ENCODE results near the gene PAX6.

The PAX6 gene

DNA sequence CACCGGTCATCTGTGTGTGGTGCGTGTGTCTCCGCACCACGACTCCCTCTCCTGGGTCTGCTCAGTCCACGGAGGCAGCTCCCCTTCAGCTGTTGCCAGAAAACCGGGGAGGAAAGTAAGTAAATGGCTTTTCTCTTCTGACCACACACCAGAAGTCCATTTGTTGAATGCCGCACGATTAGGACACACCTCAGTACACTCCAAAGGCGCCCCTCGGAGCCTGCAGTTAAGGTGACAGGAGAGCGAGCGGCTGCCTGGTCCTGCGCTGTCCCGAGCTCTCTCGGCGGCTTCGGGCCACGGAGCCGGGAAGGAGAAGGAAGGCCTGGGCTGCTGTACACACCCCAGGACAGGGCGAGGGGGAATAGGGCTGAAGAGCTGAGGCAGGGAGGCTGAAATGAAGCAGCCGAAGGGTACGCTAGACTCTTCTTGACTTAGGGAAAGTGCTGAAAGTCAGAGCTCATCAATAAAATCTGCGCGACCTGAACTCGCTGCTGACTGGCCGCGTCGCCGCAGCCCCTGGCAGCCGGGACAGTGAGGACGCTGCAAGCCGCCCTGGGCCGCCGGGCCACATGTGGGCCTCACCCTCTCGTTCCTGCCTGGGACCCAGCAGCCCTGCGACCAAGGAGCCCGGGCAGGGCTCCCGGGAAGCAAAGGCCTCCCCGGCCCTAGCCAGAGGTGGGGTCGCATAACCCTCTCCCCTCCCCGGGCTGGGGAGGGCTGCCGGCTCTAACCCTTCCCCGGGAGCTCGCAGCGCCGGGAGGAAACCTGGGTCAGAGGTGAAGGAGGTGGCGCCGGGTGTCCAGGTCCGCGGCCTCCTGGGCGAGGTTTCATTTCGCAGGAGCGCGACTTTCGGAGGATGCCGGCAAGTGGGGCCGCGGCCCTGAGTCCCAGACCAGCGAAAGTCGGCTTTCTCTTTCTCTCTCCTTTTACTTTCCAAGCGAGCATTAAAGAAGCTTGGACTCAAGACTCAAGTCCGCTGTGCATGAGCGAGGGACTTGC, 1.6 kb upstream of the PAX6 start:
- Histone ChIP-seq H3K27me3 (peaks cover 98% of the 10 kb centered on the region), H3K36me3 (no peaks in the 10 kb centered on the region), H3K4me1 (no peaks in the 10 kb centered on the region), H3K9me3 (no peaks in the 10 kb centered on the region), H3K4me3 (ENCODE audit: low read depth, low read length) (peak overlapping the region; percentile 34)
- DNase-seq: no peak
- TF ChIP-seq, protein P1, sequence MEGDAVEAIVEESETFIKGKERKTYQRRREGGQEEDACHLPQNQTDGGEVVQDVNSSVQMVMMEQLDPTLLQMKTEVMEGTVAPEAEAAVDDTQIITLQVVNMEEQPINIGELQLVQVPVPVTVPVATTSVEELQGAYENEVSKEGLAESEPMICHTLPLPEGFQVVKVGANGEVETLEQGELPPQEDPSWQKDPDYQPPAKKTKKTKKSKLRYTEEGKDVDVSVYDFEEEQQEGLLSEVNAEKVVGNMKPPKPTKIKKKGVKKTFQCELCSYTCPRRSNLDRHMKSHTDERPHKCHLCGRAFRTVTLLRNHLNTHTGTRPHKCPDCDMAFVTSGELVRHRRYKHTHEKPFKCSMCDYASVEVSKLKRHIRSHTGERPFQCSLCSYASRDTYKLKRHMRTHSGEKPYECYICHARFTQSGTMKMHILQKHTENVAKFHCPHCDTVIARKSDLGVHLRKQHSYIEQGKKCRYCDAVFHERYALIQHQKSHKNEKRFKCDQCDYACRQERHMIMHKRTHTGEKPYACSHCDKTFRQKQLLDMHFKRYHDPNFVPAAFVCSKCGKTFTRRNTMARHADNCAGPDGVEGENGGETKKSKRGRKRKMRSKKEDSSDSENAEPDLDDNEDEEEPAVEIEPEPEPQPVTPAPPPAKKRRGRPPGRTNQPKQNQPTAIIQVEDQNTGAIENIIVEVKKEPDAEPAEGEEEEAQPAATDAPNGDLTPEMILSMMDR (IDR thresholded peaks at IDR 0.05; ENCODE audit: low read depth, low read length): no peak

DNA sequence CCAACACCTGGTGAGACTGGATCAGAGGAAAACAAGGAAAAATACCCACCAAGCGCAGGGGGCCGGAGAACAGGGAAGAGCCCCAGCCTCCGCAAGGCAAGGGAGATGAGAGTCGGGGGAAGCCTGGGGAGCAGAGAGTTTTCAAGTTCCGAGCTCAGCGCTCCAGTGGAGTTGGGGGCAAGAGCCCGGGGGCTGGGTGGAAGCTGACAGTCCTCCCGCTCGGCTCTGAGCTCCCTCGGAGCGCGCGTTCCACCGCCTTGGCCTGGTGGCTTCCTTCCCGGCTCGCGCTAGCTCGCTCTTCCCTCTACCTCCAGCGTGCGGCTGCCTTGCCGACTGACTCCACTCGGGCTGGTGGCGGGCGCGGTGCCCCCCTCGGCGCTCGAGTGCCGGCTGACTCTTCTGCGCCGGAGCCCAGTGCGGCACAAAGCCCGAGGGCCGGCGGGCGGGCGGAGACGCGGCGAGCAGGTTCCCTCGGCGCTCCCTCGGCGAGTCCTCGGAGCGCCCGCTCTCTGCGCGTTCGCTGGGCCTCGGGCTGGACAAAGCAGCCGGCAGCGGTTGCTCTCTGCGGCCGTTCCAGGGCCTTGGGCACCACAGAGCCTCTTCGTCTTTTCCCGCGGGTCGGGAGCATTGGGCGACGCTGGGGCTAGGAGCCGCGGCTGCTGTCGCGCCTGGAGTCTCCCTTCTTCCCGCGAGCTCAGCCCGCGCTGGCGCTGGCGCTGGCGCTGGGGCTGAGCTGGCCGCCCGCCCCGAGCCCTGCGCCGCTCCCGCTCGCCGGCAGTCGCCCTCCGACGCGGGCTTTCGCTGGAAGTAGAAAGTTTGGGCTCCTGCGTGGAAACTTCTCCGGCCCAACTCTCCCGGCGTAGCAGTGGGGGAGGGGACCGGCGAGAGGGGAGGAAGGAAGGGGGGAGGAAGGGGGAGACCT, 1.0 kb downstream of the PAX6 start:
- Histone ChIP-seq H3K27me3 (peaks cover 98% of the 10 kb centered on the region), H3K4me1 (no peaks in the 10 kb centered on the region), H3K9me3 (no peaks in the 10 kb centered on the region), H3K4me3 (ENCODE audit: low read depth, low read length) (peak overlapping the region; percentile 43), H3K36me3 (no peaks in the 10 kb centered on the region)
- peak; percentile 27 for DNase-seq
- TF ChIP-seq, protein P1 (IDR thresholded peaks at IDR 0.05; ENCODE audit: low read depth, low read length): no peak

DNA sequence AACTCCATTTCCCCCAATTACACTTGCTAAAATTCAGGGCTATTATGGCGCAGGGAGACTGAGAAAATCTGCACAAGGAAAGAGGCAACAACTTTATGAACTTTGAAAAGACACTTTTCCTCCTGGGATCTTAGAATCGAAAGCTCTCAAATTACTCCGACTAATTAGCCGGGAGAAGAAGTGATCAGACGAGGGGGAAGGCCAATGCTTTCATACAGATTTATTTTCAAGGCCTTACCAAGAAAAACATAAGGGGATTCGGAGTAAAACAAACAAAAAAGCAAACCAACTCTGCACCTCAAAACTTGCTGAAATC, 1.6 kb downstream of the PAX6 start:
- Histone ChIP-seq H3K36me3 (no peaks in the 10 kb centered on the region), H3K4me1 (no peaks in the 10 kb centered on the region), H3K9me3 (no peaks in the 10 kb centered on the region), H3K27me3 (peaks cover 98% of the 10 kb centered on the region), H3K4me3 (ENCODE audit: low read depth, low read length) (no peak overlapping the region)
- TF ChIP-seq, protein P1 (IDR thresholded peaks at IDR 0.05; ENCODE audit: low read depth, low read length): no peak
- DNase-seq: no peak

DNA sequence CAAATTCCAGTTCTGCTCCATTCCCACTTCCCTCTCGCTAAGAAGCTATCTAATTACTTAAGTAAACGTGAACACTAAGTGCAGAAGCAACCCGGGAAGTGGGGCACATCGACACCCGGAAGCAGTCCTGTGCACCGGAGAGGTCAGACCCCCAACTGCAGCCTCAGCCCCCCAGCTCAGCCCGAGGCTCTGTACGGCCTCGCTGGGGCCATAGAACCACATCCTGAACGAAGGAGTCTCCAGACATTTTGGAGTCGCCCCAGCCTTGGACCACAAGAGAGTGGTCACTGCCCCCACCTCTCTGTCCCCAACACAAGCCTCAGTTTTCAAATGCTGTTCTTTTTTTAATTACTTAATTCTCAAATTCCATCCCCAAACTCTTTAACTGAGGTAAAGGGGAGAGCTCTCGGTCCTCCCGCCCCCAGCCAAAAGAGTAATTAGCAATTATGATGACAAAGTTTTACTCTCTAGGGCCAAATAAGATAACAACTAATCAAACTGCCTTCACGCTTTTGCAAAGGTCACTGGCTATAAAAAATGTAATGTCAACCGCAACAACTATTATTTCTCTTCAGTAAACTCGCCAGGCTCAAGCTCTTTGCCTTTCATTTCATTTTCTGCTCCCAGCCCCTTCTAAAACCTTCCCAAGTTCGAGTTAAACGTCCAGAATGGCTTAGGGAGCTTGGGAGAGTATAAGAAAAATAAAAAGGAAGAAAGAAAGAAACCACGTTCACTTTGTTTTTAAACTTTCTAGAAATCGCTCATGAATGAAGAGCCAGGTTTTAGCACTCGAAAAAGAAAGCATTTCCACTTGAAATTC, 2.2 kb downstream of the PAX6 start:
- no peaks in the 10 kb centered on the region for H3K36me3 ChIP-seq
- no peak overlapping the region for H3K4me3 ChIP-seq (ENCODE audit: low read depth, low read length)
- no peaks in the 10 kb centered on the region for H3K9me3 ChIP-seq
- H3K4me1 ChIP-seq: no peaks in the 10 kb centered on the region
- TF ChIP-seq, protein P1 (IDR thresholded peaks at IDR 0.05; ENCODE audit: low read depth, low read length): no peak
- peaks cover 98% of the 10 kb centered on the region for H3K27me3 ChIP-seq
- DNase-seq: no peak

DNA sequence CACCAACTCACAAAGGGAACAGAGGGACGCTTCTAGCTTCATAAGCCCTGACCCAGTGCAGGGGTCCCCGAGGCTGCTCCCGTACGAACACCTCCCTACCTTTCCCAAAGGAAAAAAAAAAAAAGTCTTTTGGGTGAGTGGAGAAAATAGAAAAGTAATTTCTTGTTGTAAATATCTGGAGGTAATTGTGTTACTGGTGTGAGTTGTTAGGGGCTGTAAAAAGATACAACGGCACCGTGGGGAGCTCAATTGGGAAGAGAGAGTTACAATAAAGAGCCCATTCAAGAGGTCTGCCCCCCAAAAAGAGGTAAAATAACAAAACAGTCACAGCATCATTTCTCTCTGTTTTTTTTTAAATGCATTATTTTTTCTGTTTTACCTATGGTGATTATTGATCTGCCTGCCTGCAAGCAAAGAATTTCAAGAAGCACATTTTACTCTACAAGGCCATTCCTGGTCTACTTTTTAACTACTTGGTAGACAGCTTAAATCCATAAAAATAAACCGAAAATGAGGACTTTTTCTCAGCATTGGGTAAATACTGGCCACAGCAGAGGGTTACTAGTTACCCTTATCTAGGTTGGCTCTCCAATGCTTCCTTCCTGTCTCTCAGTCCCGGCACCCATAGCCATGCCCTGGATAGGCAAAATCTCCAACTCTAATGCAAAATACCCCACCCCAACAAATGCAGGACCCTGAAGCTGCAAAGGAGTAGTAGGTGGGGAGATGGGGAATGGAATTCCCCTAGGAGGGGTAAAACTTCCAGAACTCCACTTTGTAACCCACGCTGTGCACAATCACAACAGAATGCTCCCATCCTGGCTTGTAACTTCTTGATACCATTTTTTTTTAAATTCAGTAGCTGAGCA, 3.1 kb downstream of the PAX6 start:
- TF ChIP-seq, protein P1 (IDR thresholded peaks at IDR 0.05; ENCODE audit: low read depth, low read length): no peak

More for the DNA sequence above, 3.1 kb downstream of the PAX6 start:
- H3K4me1 ChIP-seq: no peaks in the 10 kb centered on the region
- no peak for DNase-seq
- no peak overlapping the region for H3K4me3 ChIP-seq (ENCODE audit: low read depth, low read length)
- H3K36me3 ChIP-seq: no peaks in the 10 kb centered on the region
- H3K27me3 ChIP-seq: peaks cover 98% of the 10 kb centered on the region
- H3K9me3 ChIP-seq: no peaks in the 10 kb centered on the region
